ENCODE measurements around the gene HECW1. TPM values are rescaled to one million over a fixed set of nuclear protein-coding genes. Genes with fewer than 3 reads are reported as not detected.

The HECW1 gene
- polyA plus RNA-seq, 1 donor (not counting 4 experiments of a cell fraction or from before 2014, with no cell fraction given) = not detected

DNA sequence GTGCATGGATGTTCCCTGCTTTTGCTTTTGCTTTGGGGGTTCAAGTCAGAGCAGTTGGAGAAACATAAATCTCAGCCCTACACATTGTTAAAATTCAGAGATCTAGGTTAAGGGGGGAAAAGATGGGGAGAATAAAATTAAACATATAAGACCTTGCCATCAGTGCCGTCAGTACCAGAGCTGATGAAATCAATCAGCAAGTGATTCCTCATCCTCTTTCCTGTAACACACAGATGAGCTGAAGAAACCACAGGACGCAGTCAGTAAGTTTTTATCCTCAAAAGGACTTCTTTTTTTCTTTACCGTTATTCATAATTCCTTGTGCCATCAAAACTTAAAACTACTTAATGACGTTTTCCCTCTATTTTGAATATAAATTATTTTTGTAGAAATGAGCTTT lies 5.9 kb downstream of the HECW1 start:
- H3K27me3 ChIP-seq (ENCODE audit: control insufficient read depth, extremely low read depth, insufficient read depth, low read length) = peaks cover 65% of the 10 kb centered on the region
- H3K4me2 ChIP-seq (ENCODE audit: control insufficient read depth, extremely low read depth, insufficient read depth, low read depth, low read length) = no peak overlapping the region
- H3K9me3 ChIP-seq (ENCODE audit: control insufficient read depth, low read depth, low read length) = no peaks in the 10 kb centered on the region
- no peak overlapping the region for H3K9ac ChIP-seq (ENCODE audit: control insufficient read depth, extremely low read depth, insufficient read depth, low read length)
- H3K4me1 ChIP-seq (ENCODE audit: control insufficient read depth, extremely low read depth, insufficient read depth, low read length) = peaks cover 8% of the 10 kb centered on the region
- no peaks in the 10 kb centered on the region for H3K36me3 ChIP-seq (ENCODE audit: control insufficient read depth in 2 of 2, extremely low read depth in 1 of 2, insufficient read depth in 2 of 2, low read length in 2 of 2)
- H3K9me1 ChIP-seq (ENCODE audit: control insufficient read depth, extremely low read depth, insufficient read depth, low read length) = peaks cover 2% of the 10 kb centered on the region
- H3K4me3 ChIP-seq (ENCODE audit: control insufficient read depth in 2 of 3, extremely low read depth in 1 of 3, insufficient read depth in 2 of 3, low read depth in 1 of 3, low read length in 3 of 3) = no peak overlapping the region
- no peak for TF ChIP-seq EZH2 (IDR thresholded peaks at IDR 0.05; ENCODE audit: low read length)
- TF ChIP-seq, protein P1, sequence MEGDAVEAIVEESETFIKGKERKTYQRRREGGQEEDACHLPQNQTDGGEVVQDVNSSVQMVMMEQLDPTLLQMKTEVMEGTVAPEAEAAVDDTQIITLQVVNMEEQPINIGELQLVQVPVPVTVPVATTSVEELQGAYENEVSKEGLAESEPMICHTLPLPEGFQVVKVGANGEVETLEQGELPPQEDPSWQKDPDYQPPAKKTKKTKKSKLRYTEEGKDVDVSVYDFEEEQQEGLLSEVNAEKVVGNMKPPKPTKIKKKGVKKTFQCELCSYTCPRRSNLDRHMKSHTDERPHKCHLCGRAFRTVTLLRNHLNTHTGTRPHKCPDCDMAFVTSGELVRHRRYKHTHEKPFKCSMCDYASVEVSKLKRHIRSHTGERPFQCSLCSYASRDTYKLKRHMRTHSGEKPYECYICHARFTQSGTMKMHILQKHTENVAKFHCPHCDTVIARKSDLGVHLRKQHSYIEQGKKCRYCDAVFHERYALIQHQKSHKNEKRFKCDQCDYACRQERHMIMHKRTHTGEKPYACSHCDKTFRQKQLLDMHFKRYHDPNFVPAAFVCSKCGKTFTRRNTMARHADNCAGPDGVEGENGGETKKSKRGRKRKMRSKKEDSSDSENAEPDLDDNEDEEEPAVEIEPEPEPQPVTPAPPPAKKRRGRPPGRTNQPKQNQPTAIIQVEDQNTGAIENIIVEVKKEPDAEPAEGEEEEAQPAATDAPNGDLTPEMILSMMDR (optimal IDR thresholded peaks at IDR 0.05 in 1 of 3, IDR thresholded peaks at IDR 0.05 in 1 of 3, conservative IDR thresholded peaks at IDR 0.05 in 1 of 3; ENCODE audit: extremely low read depth in 1 of 3, insufficient read depth in 2 of 3, low read length in 3 of 3) = no peak
- FAIRE-seq (no peak), DNase-seq (ENCODE audit: low read depth, low spot score) (no peak)
- dilution Hi-C loops (cut with MboI; ENCODE audit: extremely low pct_ligation_motif_present, low sequenced_read_pairs) = no loop called here
- no peak overlapping the region for H2AFZ ChIP-seq (ENCODE audit: control insufficient read depth, low read length)
- H3K27ac ChIP-seq (ENCODE audit: control insufficient read depth, insufficient read depth, low read length) = no peak overlapping the region
- no peaks in the 10 kb centered on the region for H4K20me1 ChIP-seq (ENCODE audit: control insufficient read depth, extremely low read depth, insufficient read depth, low read length)
- H3K79me2 ChIP-seq (ENCODE audit: control insufficient read depth, insufficient read depth, low read length) = no peaks in the 10 kb centered on the region

DNA sequence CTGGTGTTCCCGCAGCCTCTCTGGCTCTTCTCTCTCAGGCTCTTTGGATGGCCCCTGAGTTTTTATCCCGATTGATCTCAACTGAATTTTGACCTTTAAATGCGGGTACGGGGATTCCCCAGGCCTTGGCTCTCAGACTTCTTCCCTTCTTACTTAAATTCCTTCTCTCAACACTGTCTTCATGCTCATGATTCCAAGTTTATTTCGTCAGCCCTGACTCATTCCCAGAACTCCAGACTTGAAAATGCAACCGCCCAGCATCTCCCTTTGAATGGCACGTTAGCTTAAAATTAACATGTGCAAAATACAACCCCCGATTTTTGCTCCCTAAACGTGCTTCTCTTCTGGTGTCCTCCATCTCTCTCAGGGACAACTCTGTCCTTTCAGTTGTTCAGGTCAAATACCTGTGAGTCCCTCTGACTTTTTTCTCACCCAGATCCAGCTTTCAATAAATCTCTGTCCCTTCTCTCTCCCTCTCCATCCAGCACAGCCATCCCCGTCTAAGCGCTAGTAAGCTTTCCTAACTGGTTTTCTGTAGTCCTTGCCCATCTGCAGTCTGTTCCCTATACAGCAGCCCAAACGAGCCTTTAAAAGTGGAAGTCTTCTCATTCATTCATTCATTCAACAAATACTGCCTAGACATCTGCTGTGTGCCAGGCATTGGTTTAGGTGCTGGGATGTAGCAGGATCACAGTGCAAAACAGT lies 7.1 kb downstream of the HECW1 start:
- Histone ChIP-seq H3K4me2 (ENCODE audit: control insufficient read depth, extremely low read depth, insufficient read depth, low read depth, low read length) (no peak overlapping the region), H3K79me2 (ENCODE audit: control insufficient read depth, insufficient read depth, low read length) (no peaks in the 10 kb centered on the region), H2AFZ (ENCODE audit: control insufficient read depth, low read length) (no peak overlapping the region), H3K4me1 (ENCODE audit: control insufficient read depth, extremely low read depth, insufficient read depth, low read length) (peaks cover 8% of the 10 kb centered on the region), H3K27ac (ENCODE audit: control insufficient read depth, insufficient read depth, low read length) (no peak overlapping the region), H3K9me3 (ENCODE audit: control insufficient read depth, low read depth, low read length) (no peaks in the 10 kb centered on the region), H3K27me3 (ENCODE audit: control insufficient read depth, extremely low read depth, insufficient read depth, low read length) (peaks cover 57% of the 10 kb centered on the region), H3K36me3 (ENCODE audit: control insufficient read depth in 2 of 2, extremely low read depth in 1 of 2, insufficient read depth in 2 of 2, low read length in 2 of 2) (no peaks in the 10 kb centered on the region), H3K4me3 (ENCODE audit: control insufficient read depth in 2 of 3, extremely low read depth in 1 of 3, insufficient read depth in 2 of 3, low read depth in 1 of 3, low read length in 3 of 3) (peak overlapping the region in 1 of 3 experiments; percentile 15), H3K9me1 (ENCODE audit: control insufficient read depth, extremely low read depth, insufficient read depth, low read length) (peaks cover 2% of the 10 kb centered on the region), H4K20me1 (ENCODE audit: control insufficient read depth, extremely low read depth, insufficient read depth, low read length) (no peaks in the 10 kb centered on the region), H3K9ac (ENCODE audit: control insufficient read depth, extremely low read depth, insufficient read depth, low read length) (no peak overlapping the region)
- peak; percentile 56 for FAIRE-seq
- no peak for TF ChIP-seq EZH2 (IDR thresholded peaks at IDR 0.05; ENCODE audit: low read length)
- TF ChIP-seq, protein P1 (optimal IDR thresholded peaks at IDR 0.05 in 1 of 3, IDR thresholded peaks at IDR 0.05 in 1 of 3, conservative IDR thresholded peaks at IDR 0.05 in 1 of 3; ENCODE audit: extremely low read depth in 1 of 3, insufficient read depth in 2 of 3, low read length in 3 of 3) = no peak
- dilution Hi-C loops (cut with MboI; ENCODE audit: extremely low pct_ligation_motif_present, low sequenced_read_pairs) = no loop called here
- no peak for DNase-seq (ENCODE audit: low read depth, low spot score)

Data from keratinocyte (primary cell).